GM18870 (cell line): ENCODE measurements around the gene DPP10.

Experiments
- ATAC-seq: cut with Tn5 transposase; IDR thresholded peaks from one replicate; pipeline ENCODE4 v1.9.1; 2021; ENCODE audit warnings: moderate library complexity; ENCODE audit not compliant: unreplicated experiment

DPP10 gene

DNA sequence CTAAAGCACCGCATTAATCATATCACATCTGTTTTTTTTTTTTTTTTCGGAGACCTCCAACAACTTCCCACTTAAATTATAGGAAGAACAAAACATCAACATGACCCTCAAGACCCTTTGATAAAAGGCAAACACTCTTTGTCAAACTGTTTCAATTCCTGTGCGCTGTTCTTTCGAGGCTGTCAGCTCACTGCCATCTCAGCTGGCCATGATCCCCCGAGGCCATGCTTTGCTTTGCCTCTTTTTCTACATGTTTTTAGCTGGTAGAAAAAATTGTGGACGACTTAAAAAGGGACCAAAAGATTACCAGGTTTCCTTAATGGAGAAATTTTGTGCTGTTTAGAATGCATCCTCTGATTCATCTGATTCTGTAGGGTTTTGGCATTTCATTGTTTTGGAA is 138.2 kb downstream of the DPP10 start:
- no peak for ATAC-seq

GRCh38 chr2:114598329-114598728 is 155.9 kb downstream of the DPP10 start:
- no peak for ATAC-seq

GRCh38 chr2:114609203-114609602 is 166.8 kb downstream of the DPP10 start:
- no peak for ATAC-seq

DNA sequence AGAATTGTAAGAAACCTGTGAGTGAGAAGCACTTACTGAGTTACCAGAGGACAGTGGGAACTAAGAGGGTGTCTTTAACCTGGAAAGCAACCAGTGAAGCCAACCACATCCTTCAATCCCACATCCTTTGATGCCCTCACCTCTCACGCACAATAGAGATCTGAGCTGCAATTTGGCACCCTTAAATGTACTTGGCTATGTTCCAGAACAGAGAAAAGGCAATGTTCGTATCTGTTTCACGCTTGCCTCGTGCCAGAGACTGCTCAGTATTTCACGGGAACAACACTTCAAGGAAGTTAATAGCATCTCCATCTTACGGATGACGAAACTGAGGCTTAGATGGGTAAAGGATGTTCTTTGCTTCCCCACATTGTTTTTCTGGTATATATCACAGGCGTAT is 167.4 kb downstream of the DPP10 start:
- no peak for ATAC-seq

GRCh38 chr2:114610677-114611076 is 168.2 kb downstream of the DPP10 start:
- ATAC-seq: no peak

DNA sequence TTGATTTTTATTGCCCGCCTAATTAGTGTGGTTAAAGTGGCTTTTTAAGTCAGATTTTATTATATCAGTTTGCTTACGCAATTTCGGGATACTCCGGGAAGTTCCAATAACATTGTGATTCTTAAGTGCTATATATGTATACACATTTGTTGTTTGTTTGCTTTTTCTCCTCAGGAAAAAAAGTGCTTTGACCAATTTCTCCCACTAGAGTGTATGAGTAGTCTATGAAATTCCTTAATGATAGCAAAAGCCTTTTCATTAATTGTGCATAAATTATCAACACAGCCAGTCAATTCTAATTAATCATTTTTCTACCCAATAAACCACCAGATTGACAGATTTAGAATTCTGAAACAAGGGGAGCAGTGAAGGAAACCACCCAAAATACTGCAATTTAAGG is 172.2 kb downstream of the DPP10 start:
- no peak for ATAC-seq

DNA sequence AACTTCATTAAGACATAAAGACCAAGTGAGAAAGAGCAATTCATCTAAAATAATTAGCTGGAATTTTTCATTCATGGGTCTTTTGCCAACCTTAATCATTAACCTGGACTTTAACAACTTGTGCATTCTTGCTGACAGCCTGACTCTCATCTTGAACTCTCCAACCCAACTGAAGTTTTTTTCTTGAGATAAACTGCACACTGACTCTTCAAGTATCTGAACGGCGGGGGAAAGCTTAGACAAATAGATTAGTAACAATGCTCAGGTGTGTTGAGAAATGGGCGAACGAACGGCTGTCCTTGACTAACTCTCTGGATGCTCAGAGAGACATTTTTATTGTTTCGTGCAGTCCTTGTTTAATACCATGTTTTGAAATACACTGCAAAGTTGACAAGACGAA is 186.0 kb downstream of the DPP10 start:
- no peak for ATAC-seq

- ATAC-seq: no peak
Measured at GRCh38 chr2:114631146-114631545, 188.7 kb downstream of the DPP10 start.

- no peak for ATAC-seq
Measured at GRCh38 chr2:114642166-114642770, 199.8 kb downstream of the DPP10 start.

GRCh38 chr2:114642988-114643553 is 200.6 kb downstream of the DPP10 start:
- no peak for ATAC-seq

GRCh38 chr2:114651933-114652332 is 209.5 kb downstream of the DPP10 start:
- no peak for ATAC-seq

- no peak for ATAC-seq
Measured at GRCh38 chr2:114659880-114660279, 217.4 kb downstream of the DPP10 start.

DNA sequence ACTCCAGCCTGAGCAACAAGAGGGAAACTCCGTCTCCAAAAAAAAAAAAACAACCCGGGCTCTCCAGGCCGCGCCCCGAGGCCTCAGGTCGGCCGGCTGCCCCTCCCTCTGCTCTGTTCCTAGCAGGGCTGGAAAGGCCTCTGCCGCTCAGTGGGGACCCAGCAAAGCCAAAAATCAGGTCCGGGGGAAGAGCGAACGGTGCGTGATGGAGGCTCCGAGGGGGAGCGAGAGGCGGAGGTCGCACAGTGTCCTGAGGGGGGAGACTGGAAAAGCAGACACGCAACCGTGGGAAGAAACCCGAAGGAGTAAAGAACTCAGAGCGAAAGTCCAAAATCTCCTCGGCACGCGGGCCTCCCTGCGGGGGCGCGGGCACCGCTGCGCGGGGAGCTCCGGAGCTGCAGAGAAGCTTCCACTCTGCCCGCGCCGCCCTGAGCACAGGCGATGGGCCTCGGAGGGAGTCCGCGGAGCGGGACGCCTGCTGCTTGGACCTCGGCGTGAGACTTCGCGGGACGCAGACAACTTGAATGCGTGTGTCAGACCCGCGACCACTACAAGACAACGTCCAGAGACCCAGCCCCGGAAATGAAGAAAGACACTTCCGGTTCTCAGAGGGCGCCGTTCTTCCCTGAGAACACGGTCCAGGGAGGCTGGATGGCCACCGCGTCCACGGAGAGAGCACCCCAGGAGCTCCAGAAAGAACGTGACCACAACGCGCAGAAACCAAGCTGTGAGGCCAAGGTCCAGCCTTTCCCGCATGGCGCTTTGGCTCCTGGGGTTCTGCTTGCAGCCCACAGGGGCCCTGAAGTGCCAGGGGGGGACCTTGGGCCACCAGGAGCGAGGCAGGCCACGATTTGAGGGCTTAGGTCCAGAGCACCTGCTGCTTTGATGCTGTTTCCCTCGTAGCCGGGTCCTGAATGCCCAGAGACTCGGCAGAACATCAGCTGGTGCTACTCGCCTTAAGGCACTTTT is 219.8 kb downstream of the DPP10 start:
- ATAC-seq: no peak

DNA sequence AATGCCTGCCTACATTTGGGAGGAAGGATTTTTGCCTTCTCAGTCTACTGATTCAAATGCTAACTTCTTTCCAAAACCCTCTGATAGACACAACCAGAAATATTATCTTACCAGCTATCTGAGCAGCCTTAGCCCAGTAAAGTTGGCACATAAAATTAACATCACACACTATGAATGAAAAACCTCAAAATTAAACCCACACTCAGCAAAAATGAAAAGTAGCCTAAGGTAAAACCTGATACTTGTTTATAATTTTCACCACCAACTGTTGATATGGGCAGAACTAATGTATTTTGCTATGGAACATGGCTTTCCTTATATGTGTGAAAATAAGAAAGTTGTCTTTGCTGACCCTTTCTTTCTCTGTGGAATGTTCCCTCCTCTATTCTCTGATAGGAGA is 226.0 kb downstream of the DPP10 start:
- ATAC-seq: no peak

- ATAC-seq: no peak
Measured at GRCh38 chr2:114683251-114683650, 240.8 kb downstream of the DPP10 start.

GRCh38 chr2:114684403-114684802 is 242.0 kb downstream of the DPP10 start:
- ATAC-seq: no peak

- ATAC-seq: no peak
Measured at GRCh38 chr2:114685102-114685501, 242.7 kb downstream of the DPP10 start.

DNA sequence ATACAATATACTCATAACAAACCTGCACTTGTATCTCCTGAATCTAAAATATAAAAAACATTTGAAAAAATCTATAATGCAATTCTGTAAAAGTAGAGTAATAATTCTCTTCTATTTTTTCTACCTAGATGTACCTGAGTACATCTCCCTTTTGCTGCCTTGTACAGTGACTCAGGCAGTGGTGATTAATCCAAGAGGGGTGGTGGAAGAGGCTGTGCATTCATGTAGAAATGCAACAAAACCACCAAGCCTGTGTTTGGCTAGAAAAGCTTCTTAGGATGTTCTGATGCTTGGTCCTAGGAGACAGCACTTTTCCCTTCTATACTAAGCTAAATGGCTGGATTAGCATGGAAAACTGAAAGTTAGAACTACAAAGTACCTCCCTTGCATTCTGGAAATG is 245.8 kb downstream of the DPP10 start:
- no peak for ATAC-seq

DNA sequence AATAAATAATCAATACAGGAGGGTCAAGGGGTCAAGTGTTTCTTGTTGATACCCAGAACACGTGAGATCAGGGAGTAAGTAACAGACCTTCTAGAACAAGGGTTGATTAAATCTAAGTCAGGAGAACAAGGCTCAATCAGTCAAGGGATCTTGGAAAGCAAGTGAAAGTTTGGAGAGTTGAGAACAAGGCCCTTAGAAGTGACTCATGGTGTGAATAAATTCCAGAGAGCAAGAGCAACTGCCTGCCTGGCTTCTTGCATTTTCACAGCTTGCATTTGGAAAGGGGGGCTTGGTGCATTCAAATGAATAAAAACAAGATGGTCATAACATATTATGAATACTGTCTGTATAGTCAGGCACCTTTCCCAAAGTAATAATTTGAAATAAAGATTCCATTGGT is 256.1 kb downstream of the DPP10 start:
- ATAC-seq: no peak

GRCh38 chr2:114699423-114699944 is 257.0 kb downstream of the DPP10 start:
- no peak for ATAC-seq

- ATAC-seq: no peak
Measured at GRCh38 chr2:114700440-114700839, 258.0 kb downstream of the DPP10 start.
